Ascending aorta (tissue), 2 donors: Measurements from ENCODE around the gene CELA2A. TPM values are rescaled to one million over a fixed set of nuclear protein-coding genes. Genes with fewer than 3 reads are reported as not detected.

ENCODE experiments used
- DNase-seq, 2 donors: peaks; one replicate each; pipeline ENCODE4 v3.0.0-alpha.2; 2019; ENCODE audit warnings: low spot score in 2 of 2
- H3K27ac ChIP-seq, 2 donors: fragments of 200-600 bp; sonication (generic); one replicate each; pipeline ENCODE4 v1.5.1; 2016 to 2017; ENCODE audit warnings: mild to moderate bottlenecking in 1 of 2
- H3K27me3 ChIP-seq: fragments of 200-600 bp; sonication (generic); one replicate; pipeline ENCODE4 v1.5.1; 2017
- H3K36me3 ChIP-seq, 2 donors: fragments of 200-600 bp; sonication (generic); one replicate each; pipeline ENCODE4 v1.5.1; 2016
- H3K4me1 ChIP-seq, 2 donors: fragments of 200-600 bp; sonication (generic); one replicate each; pipeline ENCODE4 v1.5.1; 2016 to 2017; ENCODE audit warnings: mild to moderate bottlenecking in 1 of 2
- H3K4me3 ChIP-seq, 2 donors: fragments of 200-600 bp; sonication (generic); one replicate each; pipeline ENCODE4 v1.5.1; 2016 to 2017; ENCODE audit warnings: mild to moderate bottlenecking in 1 of 2
- H3K9me3 ChIP-seq, 2 donors: fragments of 200-600 bp; sonication (generic); one replicate each; pipeline ENCODE4 v1.5.1; 2016
- CTCF ChIP-seq, 3 experiments: fragments of 200-600 bp in 2 of 3; fragments of 450-650 bp in 1 of 3; sonication (generic) in 2 of 3; IDR thresholded peaks; one replicate each; pipeline ENCODE4 v1.5.1; 2016 to 2019; ENCODE audit warnings: antibody characterized with exemption in 3 of 3, mild to moderate bottlenecking in 1 of 3, moderate library complexity in 1 of 3
- intact Hi-C: fragments of 100-400 bp; cut with DNase I; formaldehyde crosslinking; loops from one replicate; pipeline ENCODE4 v1.15.1; 2023
- total RNA-seq: library from RNA; depleted of rRNA; stranded (reverse); fragments of >200 nt; gene quantifications from one replicate; pipeline ENCODE4 v1.1.0, GENCODE V29; 2016

CELA2A gene
- total RNA-seq, 1 donor from 2014 or later = not detected

- no peaks in the 10 kb centered on the region for H3K9me3 ChIP-seq
- no peak overlapping the region for H3K27ac ChIP-seq
- no peak for DNase-seq
- TF ChIP-seq CTCF (IDR thresholded peaks at IDR 0.05) = no peak
- H3K27me3 ChIP-seq = no peaks in the 10 kb centered on the region
- H3K36me3 ChIP-seq = peaks cover 12% of the 10 kb centered on the region in 2 donors
- H3K4me1 ChIP-seq = no peaks in the 10 kb centered on the region
- no peak overlapping the region for H3K4me3 ChIP-seq
- intact Hi-C loops = no loop called here
These were observed 33.0 kb upstream of the CELA2A start for GRCh38 chr1:15423355-15424077.

- intact Hi-C loops = no loop called here
- no peak for DNase-seq
- Histone ChIP-seq H3K36me3 (peaks cover 12 to 17% of the 10 kb centered on the region in 2 donors), H3K27me3 (no peaks in the 10 kb centered on the region), H3K4me3 (no peak overlapping the region), H3K9me3 (no peaks in the 10 kb centered on the region), H3K27ac (no peak overlapping the region), H3K4me1 (no peaks in the 10 kb centered on the region)
- no peak for TF ChIP-seq CTCF (IDR thresholded peaks at IDR 0.05)
These were observed 32.3 kb upstream of the CELA2A start for GRCh38 chr1:15424146-15424667.

- DNase-seq = no peak
- Histone ChIP-seq H3K27me3 (no peaks in the 10 kb centered on the region), H3K9me3 (no peaks in the 10 kb centered on the region), H3K36me3 (peaks cover 12 to 20% of the 10 kb centered on the region in 2 donors), H3K4me3 (no peak overlapping the region), H3K27ac (no peak overlapping the region), H3K4me1 (no peaks in the 10 kb centered on the region)
- intact Hi-C loops = no loop called here
- no peak for TF ChIP-seq CTCF (IDR thresholded peaks at IDR 0.05)
These were observed 31.6 kb upstream of the CELA2A start for GRCh38 chr1:15424981-15425380.

GRCh38 chr1:15425521-15425920 lies 31.0 kb upstream of the CELA2A start:
- H3K36me3 ChIP-seq = peaks cover 12 to 20% of the 10 kb centered on the region in 2 donors
- DNase-seq = no peak
- H3K9me3 ChIP-seq = no peaks in the 10 kb centered on the region
- no peaks in the 10 kb centered on the region for H3K27me3 ChIP-seq
- H3K4me3 ChIP-seq = no peak overlapping the region
- intact Hi-C loops = no loop called here
- H3K27ac ChIP-seq = no peak overlapping the region
- no peaks in the 10 kb centered on the region for H3K4me1 ChIP-seq
- TF ChIP-seq CTCF (IDR thresholded peaks at IDR 0.05) = no peak

GRCh38 chr1:15425958-15426357 lies 30.6 kb upstream of the CELA2A start:
- Histone ChIP-seq H3K27ac (no peak overlapping the region), H3K36me3 (peaks cover 12 to 20% of the 10 kb centered on the region in 2 donors)
- intact Hi-C loops = no loop called here

More at GRCh38 chr1:15425958-15426357, 30.6 kb upstream of the CELA2A start:
- no peak for DNase-seq
- Histone ChIP-seq H3K27me3 (no peaks in the 10 kb centered on the region), H3K4me1 (no peaks in the 10 kb centered on the region), H3K4me3 (no peak overlapping the region), H3K9me3 (no peaks in the 10 kb centered on the region)
- TF ChIP-seq CTCF (IDR thresholded peaks at IDR 0.05) = no peak
